Stimulated activated CD4-positive, alpha-beta T cell treated with anti-CD3 and anti-CD28 coated beads, Interleukin-15, amount 100 ng/mL, for 1 hour (primary cell): ENCODE data around the gene SHROOM2.
"Not testable (repeated sequence)": the region's sequence is repeated elsewhere in the genome, so short reads cannot be mapped to it uniquely, and the experiment has no call there.

Source experiments
- DNase-seq, 2 donors: peaks; one replicate each; pipeline ENCODE4 v3.0.0-alpha.2; 2020; ENCODE audit warnings: low read depth in 1 of 2, low spot score in 1 of 2

The SHROOM2 gene

GRCh38 chrX:9785254-9785943, 830 bp upstream of the SHROOM2 start:
- DNase-seq: no peak

DNA sequence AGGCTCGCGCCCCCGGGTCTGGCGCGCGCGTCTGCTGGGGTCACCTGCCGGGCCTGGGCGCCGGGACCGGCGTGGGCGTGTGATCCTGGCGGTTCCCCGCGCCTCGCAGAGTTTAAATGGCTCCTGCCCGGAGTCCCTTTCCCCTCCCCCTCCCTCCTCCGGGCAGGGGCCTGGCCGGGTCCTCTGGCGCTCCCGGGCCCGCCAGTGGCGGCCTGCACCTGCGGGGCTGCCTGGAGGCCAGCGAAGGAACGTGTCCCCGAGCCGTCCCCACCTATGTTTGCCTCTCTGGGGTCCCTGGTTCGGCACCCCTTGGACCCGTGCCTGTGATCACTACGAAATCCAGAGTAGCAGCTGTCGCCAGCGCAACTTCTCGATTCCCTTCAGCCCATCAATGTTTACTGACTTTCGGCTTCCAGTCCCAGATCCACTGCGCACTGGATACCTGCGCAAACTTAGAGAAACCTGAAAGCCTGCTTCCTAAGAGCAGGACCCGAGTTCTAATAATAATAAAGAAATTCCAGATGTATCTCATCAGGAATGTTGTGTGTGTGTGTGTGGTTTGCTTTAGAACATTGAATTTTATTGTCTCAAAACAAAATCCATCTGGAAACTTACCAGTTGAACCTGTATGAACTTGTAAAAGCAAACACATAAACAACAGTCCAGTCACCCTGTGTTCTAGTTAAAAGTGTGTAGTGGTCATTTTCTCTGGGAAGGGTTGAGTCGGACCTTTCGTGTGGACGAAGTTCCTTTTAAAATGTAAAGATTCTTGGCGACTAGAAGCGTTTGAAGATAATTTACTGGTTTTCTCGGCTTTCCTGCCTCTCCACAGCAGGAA, 788 bp downstream of the SHROOM2 start:
- no peak for DNase-seq

GRCh38 chrX:9788911-9789310, 2.7 kb downstream of the SHROOM2 start:
- DNase-seq: no peak

- DNase-seq: no peak
These were observed 3.3 kb downstream of the SHROOM2 start for GRCh38 chrX:9789555-9789954.

GRCh38 chrX:9790866-9791265, 4.6 kb downstream of the SHROOM2 start:
- DNase-seq: no peak

DNA sequence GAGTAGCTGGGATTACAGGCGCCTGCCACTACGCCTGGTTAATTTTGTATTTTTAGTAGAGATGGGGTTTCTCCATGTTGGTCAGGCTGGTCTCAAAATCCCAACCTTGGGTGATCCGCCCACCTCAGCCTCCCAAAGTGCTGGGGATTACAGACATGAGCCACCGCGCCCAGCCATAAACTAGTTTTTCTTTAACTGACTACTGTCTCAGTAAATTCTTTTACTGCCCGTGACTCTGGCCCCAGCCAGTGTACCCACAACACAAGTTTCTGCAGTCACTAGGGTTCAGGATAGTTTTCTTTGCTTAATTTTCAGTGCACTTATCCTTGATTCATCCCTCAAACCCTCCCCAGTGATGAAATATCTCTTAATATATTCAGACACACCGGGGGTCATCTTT, 8.3 kb downstream of the SHROOM2 start:
- no peak for DNase-seq

GRCh38 chrX:9797384-9798360, 11.4 kb downstream of the SHROOM2 start:
- DNase-seq: no peak

DNA sequence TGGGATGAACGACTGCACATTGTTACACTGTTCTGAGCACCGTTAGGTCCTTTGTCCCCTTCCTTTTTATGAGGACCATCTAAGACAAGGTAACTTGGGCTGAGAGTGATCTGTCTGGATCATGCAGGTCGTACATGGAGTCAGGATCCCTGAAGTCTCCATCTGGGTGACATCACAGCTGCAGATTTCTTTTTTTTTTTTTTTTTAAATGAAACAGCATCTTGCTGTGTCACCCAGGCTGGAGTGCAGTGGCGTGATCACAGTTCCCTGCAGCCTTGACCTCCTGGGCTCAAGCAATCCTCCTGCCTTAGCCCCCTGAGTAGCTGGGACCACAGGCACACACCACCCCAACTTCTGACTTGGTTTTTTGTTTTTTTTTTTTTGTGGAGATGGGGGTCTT, 16.5 kb downstream of the SHROOM2 start:
- no peak for DNase-seq

DNA sequence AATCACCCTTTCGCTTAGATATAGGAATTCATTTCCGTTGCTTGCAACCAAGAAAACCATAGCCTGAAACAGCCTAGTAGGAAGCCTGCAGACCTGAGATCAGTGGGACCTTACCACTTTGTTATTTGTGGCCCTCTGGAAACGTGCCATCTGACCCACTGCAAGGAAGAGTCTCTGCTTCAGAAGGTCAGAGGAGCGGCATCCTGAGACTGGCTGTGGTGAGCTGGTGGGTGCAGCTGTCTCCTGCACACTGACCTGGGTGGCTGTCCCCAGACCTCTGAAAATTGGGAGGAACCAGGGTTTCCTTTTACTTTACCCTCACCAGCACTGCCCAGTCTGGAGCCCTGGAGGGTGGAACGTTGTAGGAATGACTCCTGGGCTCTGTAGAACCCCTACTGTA, 18.2 kb downstream of the SHROOM2 start:
- DNase-seq: no peak

DNA sequence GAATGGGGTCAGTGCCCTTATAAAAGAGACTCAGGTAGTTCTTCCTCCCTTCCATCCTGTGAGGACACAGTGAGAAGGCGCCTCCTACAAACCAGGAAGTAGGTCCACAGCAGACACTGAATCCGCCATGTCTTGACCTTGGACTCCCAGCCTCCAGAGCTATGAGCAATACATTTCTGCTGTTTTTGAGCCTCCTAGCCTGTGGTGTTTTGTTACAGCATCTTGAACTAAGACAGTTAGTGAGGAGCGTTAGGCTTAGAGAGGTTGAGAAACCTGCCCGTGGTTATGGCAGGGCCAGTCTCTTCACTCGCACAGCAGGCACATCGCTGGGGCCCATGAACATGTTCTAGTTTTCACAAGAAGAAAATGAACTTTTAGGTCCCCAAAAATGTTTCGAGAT, 19.7 kb downstream of the SHROOM2 start:
- DNase-seq: no peak

DNA sequence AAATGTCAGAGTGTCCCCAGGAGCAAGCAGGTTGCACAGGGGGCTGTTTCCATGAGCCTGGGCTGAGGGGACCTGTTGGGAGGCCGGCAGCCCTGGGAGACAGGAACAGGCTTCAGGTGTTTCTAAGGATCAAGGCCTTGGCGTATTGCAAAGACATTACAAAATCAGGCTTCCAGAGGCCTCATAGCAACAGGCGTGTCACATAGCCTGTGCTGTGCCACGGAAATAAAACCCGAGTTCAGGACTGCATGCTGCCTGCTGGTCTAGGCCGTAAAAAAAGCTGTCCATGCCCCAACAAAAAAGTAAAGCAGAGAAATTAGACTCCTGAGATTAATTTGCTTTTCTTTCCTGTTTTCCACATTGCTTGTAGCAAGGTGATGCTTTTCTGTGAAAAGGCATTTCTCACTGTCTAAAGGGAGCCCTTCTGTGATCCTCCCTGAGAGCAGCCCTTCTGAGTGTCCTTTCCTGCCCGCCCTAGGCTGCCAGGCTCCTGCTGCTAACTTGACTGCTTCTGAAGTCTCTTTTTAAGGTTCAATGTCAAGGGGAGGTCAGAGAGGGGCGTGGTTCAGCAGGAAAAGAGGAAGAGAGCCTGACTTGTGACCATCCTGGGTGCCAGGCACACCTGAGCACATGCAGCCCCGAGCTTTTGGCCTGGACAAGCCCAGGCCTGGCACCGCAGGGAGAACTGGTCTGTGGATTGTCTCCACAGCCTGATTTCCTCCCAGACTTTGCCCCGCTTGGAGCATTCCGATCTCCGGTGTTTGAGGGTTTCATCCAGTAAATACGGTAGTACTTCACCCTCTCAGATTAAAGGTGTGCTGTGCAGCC, 21.3 kb downstream of the SHROOM2 start:
- no peak for DNase-seq

GRCh38 chrX:9809876-9810275, 23.6 kb downstream of the SHROOM2 start:
- DNase-seq: not testable (repeated sequence)

DNA sequence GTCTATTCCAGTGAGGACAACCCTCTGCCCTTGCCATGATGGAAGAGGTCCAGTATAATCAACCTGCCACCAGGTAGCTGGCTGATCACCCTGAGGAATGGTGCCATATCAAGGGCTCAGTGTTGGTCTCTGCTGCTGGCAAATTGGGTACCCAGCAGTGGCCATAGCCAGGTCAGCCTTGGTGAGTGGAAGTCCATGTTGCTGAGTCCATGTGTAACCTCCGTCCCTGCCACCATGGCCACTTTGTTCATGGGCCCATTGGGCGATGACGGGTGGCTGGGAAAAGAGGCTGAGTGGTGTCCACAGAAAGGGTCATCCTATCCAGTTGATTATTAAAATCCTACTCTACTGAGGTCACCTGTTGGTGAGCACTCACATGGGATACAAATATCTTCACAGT, 24.9 kb downstream of the SHROOM2 start:
- DNase-seq: not testable (repeated sequence)

DNA sequence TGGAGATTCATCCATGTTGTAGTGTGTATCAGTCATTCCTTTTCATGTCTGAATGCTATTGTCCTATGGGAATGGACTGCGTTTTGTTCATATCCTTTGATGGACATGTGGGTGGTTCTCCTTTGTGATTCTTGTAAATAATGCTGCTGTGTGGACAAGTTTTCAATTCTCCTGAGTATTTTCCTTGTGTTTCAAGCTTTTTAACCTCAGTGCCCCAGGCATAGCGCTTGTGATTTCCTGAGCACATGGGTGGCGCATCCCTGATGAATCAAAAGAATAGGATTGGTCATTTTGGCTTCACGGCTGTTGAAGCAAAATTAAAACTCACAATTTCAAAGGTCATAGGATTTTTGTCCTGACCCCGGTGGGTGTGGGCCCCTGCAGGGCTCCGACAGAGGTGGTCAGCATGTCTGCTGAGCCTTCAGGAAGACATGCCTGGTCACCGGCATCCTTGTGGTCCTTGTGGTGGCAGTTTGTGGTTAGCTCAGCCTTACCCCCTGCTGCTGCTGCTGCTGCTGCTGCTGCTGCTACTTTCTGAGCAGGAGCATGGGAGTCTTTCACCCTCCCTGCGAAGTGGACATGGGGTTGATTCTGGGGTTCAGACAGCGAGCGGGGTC, 30.0 kb downstream of the SHROOM2 start:
- DNase-seq: no peak

DNA sequence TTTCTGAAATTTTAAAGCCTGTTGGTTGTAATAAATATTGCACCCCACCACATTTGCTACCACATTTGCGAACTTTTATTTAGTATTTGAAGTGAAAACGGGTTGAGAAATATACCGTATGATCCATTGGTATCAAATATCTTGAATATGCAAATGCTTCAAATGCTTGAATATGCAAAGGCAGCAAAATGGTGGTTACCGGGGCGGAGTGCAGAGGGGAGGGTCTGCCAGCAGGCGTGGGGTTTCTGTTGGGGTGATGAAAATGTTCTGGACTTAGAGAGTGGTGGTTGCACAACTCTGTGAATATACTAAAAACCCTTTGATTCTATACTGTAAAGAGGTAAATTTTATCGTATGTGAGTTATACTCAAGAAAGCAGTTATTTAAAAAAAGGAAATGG, 35.3 kb downstream of the SHROOM2 start:
- no peak for DNase-seq

GRCh38 chrX:9824554-9824953, 38.3 kb downstream of the SHROOM2 start:
- no peak for DNase-seq

- DNase-seq: no peak
These were observed 39.0 kb downstream of the SHROOM2 start for GRCh38 chrX:9825129-9825790.

DNA sequence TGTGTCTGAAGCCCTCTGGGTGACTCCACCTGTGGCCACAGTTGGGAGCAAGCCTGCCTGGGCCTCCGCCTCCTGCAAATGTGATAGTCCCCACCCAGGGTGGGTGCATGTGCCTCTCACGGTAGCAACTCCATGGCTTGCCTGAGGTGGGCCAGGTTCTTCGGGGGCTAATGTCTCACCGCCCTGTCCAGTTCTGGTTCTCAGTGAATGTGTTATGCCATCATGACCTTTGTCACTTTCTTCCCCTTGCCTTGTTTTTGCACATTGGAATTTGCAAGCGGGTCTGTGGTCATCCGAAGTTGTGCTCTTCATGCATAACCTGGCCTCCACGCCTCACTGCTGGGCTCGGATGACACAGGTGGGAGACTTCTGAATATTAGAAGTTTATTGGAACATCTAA, 39.7 kb downstream of the SHROOM2 start:
- no peak for DNase-seq
